GM19452 (cell line): Measurements from ENCODE around the gene RRAGB.
"Not testable (repeated sequence)": the region's sequence is repeated elsewhere in the genome, so short reads cannot be mapped to it uniquely, and the experiment has no call there.

Source experiments
- ATAC-seq: cut with Tn5 transposase; IDR thresholded peaks from one replicate; pipeline ENCODE4 v1.9.1; 2021; ENCODE audit not compliant: unreplicated experiment

Gene RRAGB

DNA sequence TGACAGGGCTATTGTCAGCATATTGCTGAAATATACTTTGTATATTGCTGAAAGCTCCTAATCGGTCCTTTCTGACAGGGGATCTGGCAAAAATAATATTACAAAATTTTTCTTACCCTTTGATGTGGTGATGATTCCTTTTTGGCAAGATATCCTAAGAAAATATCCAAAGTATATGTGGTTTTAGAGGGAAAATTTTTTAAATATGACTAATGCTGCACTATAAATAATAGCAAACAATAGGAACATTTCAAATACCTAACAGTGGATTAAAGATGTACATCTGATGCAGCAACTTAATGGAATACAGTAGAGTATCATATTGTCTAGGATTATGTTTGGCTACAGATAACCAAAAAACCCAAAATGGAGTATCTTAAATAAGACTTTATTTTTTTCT lies 49.6 kb downstream of the RRAGB start:
- no peak for ATAC-seq

DNA sequence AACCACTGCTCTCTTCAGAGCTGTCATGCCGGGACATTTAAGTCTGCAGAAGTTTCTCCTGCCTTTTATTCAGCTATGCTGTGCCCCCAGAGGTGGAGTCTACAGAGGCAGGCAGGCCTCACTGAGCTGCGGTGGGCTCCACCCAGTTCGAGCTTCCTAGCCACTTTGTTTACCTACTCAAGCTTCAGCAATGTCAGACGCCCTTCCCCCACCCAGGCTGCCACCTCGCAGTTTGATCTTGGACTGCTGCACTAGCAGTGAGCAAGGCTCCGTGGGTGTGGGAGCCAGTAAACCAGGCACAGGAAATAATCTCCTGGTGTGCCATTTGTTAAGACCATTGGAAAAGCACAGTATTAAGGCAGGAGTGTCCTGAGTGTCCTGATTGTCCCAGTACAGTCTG lies 56.9 kb downstream of the RRAGB start:
- ATAC-seq, result not testable (repeated sequence)

DNA sequence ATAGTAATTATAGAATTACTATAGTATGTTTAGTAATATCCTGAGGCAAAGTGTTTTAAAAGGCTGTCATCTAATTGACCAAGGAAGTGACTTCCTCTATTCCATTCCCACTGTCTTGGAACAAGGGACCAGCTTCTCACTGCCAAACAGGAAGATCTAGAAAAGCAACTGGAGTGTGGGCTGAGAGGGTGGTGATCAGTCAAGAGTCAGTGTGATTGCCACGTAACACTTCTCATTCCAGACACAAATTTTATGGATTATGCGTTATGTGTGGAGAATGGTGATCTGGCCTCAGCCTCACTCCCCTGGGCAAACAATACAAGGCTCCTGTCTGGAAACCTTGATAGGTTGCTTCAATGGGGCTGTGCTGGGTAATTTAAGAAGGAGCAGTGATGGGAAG lies 60.0 kb downstream of the RRAGB start:
- ATAC-seq, result no peak

DNA sequence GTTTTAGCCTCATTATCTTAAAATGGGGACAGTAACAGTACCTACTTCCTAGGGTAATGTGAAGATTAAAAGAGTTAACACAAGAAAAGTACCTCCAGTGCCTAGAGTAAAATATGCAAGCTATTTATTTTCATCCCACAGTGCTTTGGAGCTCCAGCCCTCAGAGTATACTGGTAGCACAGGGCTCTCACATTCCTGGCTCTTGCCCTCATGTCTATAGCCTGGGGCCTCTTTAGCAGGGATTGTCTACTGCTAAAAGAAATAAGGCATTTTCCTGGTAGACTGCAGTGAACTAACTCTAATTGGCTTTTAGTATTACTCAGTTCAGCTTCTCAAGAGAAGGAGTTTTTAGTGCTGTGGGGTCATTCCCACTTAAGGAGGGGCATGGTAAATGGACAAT lies 60.8 kb downstream of the RRAGB start:
- no peak for ATAC-seq

DNA sequence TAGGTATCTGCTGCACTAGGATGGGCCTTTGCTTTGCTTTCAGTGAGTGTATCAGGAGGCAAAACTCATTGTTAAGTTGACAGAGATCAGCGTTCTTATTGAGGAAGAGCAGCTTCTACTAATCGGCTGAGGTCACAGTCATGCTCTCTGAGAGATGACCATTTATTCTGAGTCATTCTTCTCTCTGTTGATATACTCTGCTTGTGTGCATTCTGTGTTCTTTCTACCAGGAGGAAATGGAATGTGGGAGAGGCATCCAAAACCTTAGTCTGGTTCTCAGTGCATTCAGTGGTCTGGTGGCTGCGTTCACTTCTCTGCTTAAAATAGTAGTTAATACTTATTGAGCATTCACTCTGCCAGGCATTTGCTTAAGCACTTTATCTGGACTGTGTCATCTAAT lies 66.2 kb downstream of the RRAGB start:
- no peak for ATAC-seq

DNA sequence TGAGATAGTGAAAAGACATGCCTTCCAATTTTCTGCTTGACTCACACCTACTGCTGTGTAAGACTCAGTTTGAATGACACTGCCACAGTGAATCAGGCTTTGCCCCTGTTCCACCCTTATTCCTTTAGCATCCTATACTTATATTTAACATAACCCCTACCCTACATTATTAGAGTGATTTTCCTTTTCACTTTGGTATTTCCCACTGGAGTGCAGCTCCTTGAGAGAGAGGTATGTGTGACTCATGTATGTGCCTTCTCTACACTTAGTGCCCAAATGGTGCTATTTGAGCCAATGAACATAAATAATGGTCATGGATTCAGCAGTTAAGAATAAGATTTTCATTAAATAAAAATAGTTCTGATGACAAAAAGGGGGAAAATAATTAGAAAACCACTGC lies 69.5 kb downstream of the RRAGB start:
- ATAC-seq, result no peak

DNA sequence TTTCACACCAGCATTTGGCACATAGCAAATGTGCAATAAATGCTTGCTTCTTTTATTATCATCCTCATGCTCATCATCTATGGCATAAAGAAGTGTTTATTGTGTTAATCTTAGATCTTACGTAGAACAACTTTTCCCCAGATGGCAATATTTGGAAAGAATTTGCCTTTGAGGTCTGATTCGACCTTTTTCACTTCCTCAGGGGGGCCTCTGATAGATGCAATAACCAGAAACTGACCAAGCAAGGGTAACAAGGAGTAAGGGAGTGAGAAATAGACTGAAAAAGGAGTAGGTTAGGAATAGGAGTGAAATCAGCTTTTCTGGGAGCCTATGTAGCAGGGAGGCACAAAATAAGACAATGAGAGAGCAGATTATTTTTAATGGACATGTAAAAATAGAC lies 70.2 kb downstream of the RRAGB start:
- no peak for ATAC-seq

DNA sequence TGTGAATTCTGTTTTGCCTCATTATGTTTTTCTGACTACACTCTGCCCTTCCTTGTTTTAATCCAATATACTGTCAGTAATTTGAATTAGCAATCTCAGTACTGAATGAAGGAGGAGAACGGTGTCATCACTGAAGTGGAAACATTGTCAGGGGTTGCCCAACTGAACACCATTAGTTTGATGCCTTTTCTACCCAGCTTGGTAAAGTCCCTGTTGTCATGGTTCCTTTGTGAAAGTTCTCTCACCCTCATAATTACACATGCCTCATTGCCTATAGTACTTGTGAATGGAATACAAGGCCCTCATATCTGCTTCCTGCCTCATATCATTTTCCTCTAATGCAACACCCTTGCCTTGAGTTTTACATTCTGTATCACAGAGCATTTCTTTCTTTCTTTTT lies 76.9 kb downstream of the RRAGB start:
- ATAC-seq, result peak; percentile 86

DNA sequence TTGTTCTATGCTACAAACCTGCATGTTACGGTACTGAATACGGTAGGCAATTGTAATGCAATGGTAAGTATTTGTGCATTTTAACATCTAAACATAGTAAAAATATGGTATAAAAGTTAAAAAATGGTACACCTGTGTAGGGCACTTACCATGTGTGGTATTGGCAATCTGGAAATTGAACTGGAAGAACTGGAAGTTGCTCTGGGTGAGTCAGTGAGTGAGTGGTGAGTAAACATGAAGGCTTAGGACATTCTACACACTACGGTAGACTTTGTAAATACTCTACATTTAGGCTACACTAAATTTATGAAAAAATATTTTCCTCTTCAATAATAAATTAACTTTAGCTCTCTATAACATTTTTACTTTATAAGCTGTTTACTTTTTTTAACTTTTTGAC lies 78.9 kb downstream of the RRAGB start:
- ATAC-seq, result no peak

DNA sequence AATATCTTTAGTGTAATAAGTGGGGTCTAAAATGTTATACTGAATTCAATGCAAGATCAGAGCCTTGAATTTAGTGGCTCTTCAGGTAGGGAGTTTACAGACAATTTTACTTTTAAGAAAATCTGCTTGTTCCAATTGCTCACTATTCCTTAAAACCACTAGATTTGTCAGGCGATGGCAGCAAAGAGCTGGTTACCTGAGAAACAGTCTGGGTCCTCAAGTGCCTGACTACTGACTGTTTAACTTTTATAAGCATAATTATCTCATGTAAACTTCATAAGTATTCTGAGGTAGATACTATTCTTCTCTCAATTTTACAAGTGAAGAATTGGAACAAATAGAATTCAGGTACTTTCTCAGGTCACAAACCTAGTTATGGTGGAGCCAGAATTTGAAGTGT lies 84.3 kb downstream of the RRAGB start:
- ATAC-seq, result no peak
